Measurements from ENCODE around the gene RAMP1.
A peak's percentile ranks its signal among the peaks of the same experiment; 100 is the strongest.
"Not testable (repeated sequence)": the region's sequence is repeated elsewhere in the genome, so short reads cannot be mapped to it uniquely, and the experiment has no call there.

Gene RAMP1

GRCh38 chr2:237859533-237860272 lies at the start of gene RAMP1:
RAMP1 (plus strand) TSS chr2:237859623; CDS start chr2:237859676, 53 bp downstream.
- DNase-seq (ENCODE audit: low read depth in 2 of 2) = no peak

GRCh38 chr2:237815637-237816036 lies 43.8 kb upstream of the RAMP1 start:
- no peak for DNase-seq (ENCODE audit: low read depth in 2 of 2)

DNA sequence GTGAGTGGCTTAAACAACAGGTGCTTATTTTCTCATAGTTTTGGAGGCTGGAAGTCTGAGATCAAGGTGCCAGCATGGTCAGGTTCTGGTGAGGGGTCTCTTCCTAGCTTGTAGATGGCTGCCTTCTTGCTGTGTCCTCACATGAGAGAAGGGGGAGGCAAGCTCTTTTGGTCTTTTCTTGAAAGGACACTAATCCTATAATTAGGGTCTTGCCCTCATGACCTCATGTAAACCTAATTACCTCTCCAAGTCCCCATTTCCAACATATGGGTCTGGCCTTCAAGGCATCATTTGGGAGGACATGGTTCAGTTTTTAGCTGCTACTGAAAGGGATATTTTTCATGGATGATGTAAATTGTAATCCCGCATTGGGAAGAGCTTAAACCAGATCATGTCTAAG lies 42.9 kb upstream of the RAMP1 start:
- no peak for DNase-seq (ENCODE audit: low read depth in 2 of 2)

DNA sequence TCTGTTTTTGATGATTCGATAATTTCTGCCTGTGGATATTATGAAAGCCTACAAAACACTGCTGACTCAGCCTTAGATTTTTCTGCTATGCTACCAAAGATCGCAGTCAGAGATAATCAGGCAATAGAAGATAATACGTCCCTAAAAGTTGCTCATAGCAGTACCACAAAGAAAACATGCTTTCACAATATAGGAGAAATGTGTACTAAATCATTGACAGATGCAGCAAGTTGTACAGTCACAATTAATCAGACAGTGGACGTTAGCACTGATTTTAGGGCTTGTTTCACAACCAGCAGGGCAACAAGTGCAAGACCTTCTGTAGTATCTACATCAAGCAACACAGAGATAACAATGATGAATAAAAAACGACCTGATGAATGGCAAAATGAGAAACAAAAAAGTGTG lies 41.4 kb upstream of the RAMP1 start:
- DNase-seq (ENCODE audit: low read depth in 2 of 2) = no peak

GRCh38 chr2:237819231-237819630 lies 40.2 kb upstream of the RAMP1 start:
- no peak for DNase-seq (ENCODE audit: low read depth in 2 of 2)

DNA sequence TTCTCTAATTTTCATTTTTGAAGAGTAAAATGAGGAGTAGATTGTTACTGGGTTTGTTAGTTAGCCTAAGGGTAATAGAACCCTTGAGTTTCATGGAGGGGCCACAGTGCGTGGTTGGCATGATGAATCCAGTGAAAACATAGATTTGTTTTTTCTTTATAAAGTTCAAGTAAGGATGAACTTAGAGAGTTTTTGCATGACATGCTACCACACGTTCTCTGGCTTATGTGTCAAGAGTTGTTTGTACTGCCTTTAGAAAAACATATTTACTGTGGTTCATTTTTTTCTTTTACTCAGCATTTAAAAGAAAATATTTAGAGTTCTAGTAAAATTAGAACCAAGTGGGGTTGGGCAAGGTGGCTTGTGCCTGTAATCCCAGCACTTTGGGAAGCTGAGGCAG lies 39.0 kb upstream of the RAMP1 start:
- DNase-seq (ENCODE audit: low read depth in 2 of 2) = no peak

DNA sequence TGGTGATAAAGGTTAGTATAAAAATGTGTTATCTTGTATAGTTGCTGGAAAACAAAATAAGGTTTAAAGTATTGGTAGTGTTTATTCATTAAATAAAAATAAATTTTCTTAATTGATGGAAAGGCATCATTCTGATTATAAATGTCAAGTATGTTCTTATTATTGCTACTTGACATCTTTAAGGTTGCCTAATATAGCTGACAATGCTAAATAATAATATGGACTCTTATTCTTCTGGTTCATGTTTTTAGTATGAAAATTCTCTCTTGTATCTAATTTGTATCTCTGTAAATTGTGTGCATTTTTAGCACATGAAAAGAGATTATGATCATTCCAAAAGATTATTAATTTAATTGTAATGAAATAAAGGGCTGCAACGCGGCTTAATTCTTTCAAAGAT lies 35.9 kb upstream of the RAMP1 start:
- DNase-seq (ENCODE audit: low read depth in 2 of 2) = no peak

DNA sequence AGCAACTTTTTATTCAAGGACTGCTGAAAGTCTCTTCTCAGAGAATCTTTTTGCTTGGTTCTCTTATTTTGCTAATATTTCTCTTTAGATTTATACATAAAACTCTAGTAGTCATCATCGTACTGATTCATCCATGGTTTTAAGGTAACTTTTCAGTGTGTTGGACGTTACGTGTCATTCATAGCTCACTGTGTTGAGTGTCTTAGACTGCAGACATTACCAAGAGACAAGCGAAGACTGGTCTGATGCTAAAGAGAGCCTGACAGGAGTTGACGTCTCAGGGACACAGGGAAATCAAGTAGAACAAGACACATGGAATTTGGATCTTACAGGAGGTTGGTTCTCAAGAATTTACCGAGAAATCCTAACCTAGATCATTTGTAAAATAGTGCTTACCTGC lies 35.3 kb upstream of the RAMP1 start:
- DNase-seq (ENCODE audit: low read depth in 2 of 2) = no peak

DNA sequence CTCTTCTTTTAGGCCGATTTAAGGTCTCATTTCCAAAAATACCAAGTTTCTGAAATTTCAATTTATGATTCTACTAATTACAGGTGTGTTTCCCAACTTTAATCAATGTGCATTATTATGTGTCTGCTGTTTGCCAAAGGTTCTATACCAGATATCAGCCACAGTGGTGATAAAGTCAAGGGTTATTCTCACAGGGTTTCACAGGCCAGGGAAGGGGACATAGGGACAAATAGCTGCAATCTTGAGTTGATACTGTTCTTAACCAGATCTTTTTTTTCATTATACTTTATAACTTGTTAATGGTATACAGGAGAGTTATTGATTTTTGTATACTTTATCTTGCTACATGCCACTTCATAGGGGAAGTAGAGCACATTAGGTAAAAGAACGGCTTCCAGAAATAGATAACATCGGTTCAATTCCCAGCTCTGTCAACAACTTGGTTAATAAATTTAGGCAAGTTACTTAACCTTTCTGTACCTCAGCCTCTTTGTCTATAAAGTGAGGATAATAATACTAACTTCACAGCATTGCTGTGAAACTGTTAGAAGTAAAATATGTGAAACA lies 31.9 kb upstream of the RAMP1 start:
- DNase-seq (ENCODE audit: low read depth in 2 of 2) = no peak

DNA sequence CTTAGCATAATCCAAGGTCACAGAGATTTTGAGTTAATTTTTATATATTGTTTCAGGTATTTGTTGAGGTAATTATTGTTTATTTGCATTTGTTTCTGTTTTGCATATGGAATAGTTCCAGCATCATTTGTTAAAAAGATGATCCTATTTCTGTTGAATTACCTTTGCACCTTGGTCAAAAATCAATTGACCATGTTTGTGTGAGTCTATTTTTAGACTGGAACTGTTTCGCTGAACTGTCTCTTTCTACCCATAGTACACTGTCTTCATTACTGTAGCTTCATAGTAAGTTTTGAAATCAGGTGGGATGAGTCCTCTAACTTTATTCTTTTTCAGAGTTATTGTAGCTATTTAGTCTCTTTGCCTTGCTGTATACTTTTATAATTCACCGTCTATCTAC lies 28.9 kb upstream of the RAMP1 start:
- no peak for DNase-seq (ENCODE audit: low read depth in 2 of 2)

DNA sequence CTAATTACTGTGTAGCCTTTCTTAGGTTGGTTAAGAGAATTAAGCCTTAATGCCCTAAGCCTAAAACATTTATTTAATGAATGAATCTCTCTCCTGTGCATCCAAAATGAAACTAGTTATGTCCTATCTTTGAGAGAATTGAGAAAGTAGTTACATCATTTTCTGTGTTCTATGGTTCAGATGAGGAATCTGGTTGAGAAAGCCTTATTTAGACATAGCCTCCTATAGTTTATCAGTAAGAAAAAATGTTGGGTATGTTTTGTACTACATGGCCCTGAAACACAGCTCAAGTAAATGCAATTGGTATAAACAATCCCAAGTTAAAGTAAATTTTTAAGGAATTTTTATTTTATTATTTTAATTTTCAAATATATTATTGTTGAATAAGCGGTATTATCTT lies 25.9 kb upstream of the RAMP1 start:
- no peak for DNase-seq (ENCODE audit: low read depth in 2 of 2)

- DNase-seq (ENCODE audit: low read depth in 2 of 2) = no peak
Observed at GRCh38 chr2:237835372-237835771, 24.1 kb upstream of the RAMP1 start.

DNA sequence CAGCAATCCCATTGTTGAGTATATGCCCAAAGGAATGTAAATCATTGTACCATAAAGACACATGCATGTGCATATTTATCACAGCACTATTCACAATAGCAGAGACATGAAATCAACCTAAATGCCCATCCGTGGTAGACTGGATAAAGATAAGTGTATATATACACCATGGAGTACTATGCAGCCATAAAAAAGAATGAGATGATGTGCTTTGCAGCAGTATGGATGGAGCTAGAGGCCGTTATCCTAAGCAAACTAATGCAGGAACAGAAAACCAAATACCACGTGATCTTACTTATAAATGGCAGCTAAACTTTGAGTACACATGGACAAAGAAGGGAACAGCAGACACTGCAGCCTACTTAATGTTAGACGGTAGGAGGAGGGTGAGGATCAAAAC lies 18.4 kb upstream of the RAMP1 start:
- no peak for DNase-seq (ENCODE audit: low read depth in 2 of 2)

GRCh38 chr2:237848940-237849339 lies 10.5 kb upstream of the RAMP1 start:
- DNase-seq (ENCODE audit: low read depth in 2 of 2) = not testable (repeated sequence)

DNA sequence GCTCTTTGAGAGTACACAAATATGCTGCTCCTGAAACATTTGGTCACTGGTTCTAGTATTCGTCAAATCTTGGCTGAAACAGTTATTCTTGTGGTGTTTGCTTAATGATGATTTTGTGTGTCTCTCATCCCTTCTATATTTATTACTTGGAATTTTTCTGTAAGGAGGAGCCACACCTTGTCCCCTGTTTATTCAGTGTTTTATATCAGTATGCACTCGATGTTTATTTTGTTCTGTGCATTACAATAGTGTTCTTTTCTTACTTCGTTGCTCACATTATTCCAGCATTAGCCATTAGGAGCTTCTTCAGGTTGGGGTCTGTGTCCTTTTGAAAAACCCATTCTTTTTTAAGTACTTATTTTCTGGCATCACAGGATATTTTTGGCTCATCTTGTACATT lies 5.1 kb upstream of the RAMP1 start:
- no peak for DNase-seq (ENCODE audit: low read depth in 2 of 2)

DNA sequence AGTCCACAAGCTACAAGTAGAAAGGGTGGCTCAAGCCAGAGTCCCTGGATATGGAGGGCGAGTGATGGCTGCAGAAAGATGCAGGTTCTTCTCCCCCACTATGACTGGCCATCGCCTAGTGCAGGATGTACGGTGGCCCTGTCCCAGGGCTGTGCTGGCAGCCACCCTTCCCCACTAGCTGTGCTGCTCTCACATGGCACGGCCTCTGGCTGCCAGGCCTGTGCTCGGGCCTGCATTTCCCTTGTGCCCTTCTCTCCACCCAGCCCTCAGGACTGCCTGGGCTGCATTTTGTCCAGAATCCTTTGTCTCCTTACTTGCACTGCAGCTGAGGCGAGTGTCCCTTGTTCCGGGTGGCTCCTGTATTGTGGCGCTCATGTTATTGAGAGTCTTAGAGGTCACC lies 1.6 kb upstream of the RAMP1 start:
- DNase-seq (ENCODE audit: low read depth in 2 of 2) = no peak

- peak in 1 of 2 donors; percentile 17 for DNase-seq (ENCODE audit: low read depth in 2 of 2)
Observed at GRCh38 chr2:237858294-237859081, 935 bp upstream of the RAMP1 start.

DNA sequence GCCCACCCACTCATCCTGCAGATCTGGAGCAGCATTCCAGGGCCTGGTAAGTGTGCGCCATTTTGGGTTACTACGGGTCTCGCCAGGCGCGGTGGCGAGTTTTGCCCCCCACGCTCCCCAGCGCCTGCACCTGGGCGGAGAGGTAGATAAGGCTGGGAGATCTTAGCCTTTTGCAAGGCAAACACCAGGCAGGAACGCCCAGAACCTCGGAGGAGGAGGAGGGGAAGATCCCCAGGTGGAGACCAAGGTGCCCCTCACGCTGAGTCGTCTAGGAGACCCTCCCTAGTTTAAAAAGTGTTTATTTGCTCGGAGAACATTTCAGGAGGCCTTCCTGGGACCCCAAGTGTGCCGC lies 365 bp upstream of the RAMP1 start:
- DNase-seq (ENCODE audit: low read depth in 2 of 2) = no peak

DNA sequence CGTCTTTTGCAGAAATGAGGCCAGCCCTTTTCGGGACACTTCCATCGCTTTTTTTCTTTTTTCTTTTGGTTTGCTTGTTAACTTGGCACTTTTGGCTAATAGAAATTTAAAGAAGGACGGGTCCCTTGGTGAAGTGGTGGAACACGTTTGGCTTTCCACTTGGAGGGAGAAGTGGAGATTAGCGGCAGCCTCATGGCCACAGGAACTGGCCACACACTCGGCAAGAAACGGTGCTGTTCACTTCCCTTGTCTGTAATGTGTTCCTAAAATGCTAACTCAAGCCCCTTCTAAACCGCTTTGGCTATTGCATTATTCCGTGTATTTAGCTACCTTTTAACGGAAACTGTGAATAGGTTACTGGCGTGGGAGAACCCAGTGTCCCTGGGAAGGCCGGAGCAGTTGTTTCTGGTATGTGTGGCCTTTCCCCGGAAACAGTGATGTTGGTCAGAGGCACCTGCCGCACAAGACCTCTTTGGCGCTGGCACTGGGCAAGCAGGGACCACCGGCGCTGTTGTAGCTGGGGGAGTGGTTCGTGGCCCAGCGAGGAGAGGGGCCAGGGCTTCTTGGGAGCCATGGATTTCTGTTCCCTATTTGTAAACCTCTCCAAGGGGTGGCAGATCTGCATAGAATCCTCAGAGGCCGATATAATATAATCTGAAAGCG lies 981 bp downstream of the RAMP1 start:
- DNase-seq (ENCODE audit: low read depth in 2 of 2) = no peak

DNA sequence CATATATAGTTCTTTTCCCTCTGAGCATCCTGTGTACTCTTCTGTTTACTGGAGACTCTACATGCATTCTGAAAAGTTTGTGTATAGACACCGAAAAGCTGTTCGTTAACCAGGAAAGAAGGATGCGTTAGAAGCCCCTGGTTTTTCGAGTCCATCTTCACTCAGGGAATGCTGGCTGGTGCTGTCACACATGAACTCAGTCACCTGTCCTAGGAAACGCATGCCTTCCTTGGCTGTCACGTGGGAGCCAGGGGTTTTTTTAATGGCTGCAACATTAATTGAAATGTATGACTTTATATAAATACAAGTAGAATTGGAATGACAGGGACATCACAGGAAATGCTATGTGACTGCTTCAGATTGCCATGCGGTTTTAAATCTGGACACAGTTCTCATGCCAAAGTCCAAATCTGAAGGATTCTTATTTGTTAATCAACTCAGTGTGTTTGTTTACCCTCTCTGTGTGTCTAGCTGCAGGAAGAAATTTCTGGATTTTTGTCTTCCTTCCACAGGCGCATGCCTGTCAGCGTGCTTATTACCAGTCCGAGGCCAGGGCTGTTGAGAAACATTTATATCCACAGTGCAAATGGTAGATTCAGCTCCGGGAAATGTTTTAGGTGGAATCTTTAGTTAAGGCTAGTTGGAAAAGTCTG lies 2.6 kb downstream of the RAMP1 start:
- DNase-seq (ENCODE audit: low read depth in 2 of 2) = no peak

- DNase-seq (ENCODE audit: low read depth in 2 of 2) = no peak
Observed at GRCh38 chr2:237862528-237862895, 3.1 kb downstream of the RAMP1 start.

- DNase-seq (ENCODE audit: low read depth in 2 of 2) = no peak
Observed at GRCh38 chr2:237863102-237863511, 3.7 kb downstream of the RAMP1 start.

Measured in stimulated activated CD8-positive, alpha-beta memory T cell treated with anti-CD3 and anti-CD28 coated beads, Interleukin-2, amount 100 ng/mL, for 48 hours (primary cell).